ENCODE measurements around the gene OSBPL7. TPM values are rescaled to one million over a fixed set of nuclear protein-coding genes. Genes with fewer than 3 reads are reported as not detected.

The OSBPL7 gene
- total and polyA plus RNA-seq, 2 of the 8 experiments (the other 6 are each of a cell fraction or from before 2014, with no cell fraction given), result 7.2 to 8.9 TPM

- peaks cover 11% of the 10 kb centered on the region for H3K23me2 ChIP-seq (ENCODE audit: low read depth, low read length)
- no peak overlapping the region for H3K27ac ChIP-seq (ENCODE audit: low read depth, low read length)
- H3K4me2 ChIP-seq (ENCODE audit: insufficient read depth in 1 of 2, low read depth in 2 of 2, low read length in 2 of 2), result no peak overlapping the region
- no peak overlapping the region for H4K91ac ChIP-seq (replicated peaks; ENCODE audit: insufficient read length, low read length)
- no peak overlapping the region for H3K56ac ChIP-seq (replicated peaks; ENCODE audit: insufficient read length, low read depth, low read length)
- TF ChIP-seq SRF (IDR thresholded peaks at IDR 0.05; ENCODE audit: low read depth, low read length) (no peak), ATF3 (IDR thresholded peaks at IDR 0.05; ENCODE audit: insufficient read depth, low read depth, low read length) (no peak), CBX5 (IDR thresholded peaks at IDR 0.05; ENCODE audit: low read depth, low read length) (no peak), GTF2F1 (IDR thresholded peaks at IDR 0.05; ENCODE audit: borderline replicate concordance, low read depth, low read length) (no peak), TAF1 (IDR thresholded peaks at IDR 0.05; ENCODE audit: low read depth, low read length) (no peak), EGR1 (IDR thresholded peaks at IDR 0.05; ENCODE audit: borderline replicate concordance, low read depth, low read length) (no peak), CHD2 (IDR thresholded peaks at IDR 0.05; ENCODE audit: low read length) (no peak)
- peaks cover 18 to 50% (median 48%) of the 10 kb centered on the region in 4 experiments for H3K27me3 ChIP-seq (replicated peaks in 1 of 4; ENCODE audit: control insufficient read depth in 3 of 4, extremely low read depth in 1 of 4, insufficient read depth in 3 of 4, low read length in 3 of 4)
- H2BK15ac ChIP-seq (ENCODE audit: low read length), result no peak overlapping the region
- 0 out of 2 replicates have a peak overlapping the region, but pooled peaks have one; percentile 5 for H4K8ac ChIP-seq (ENCODE audit: extremely low read depth, insufficient read depth, low read length)
- no peak overlapping the region for H3K4me3 ChIP-seq (ENCODE audit: extremely low read depth in 1 of 4, insufficient read depth in 2 of 4, low read depth in 3 of 4, low read length in 4 of 4)
- no peaks in the 10 kb centered on the region for H3K9me3 ChIP-seq (ENCODE audit: insufficient read depth in 2 of 2, low read depth in 1 of 2, low read length in 1 of 2)
- H3K36me3 ChIP-seq (ENCODE audit: control insufficient read depth in 2 of 4, insufficient read depth in 4 of 4, low read length in 3 of 4), result no peaks in the 10 kb centered on the region
- no peak overlapping the region for H2BK120ac ChIP-seq (replicated peaks; ENCODE audit: low read depth, low read length)
- H4K20me1 ChIP-seq (replicated peaks in 1 of 2; ENCODE audit: control insufficient read depth in 1 of 2, insufficient read depth in 2 of 2, low read length in 2 of 2), result no peaks in the 10 kb centered on the region
- H3K4me1 ChIP-seq (replicated peaks in 1 of 4; ENCODE audit: control insufficient read depth in 3 of 4, insufficient read depth in 4 of 4, low read length in 3 of 4), result peaks cover 4 to 9% (median 7%) of the 10 kb centered on the region in 4 experiments; a peak in 5 of 7 replicates
- 65% methylated on average over 3 of the region's 3 CpGs; no CpG with 5 or more reads in 1 of the 2 experiments for WGBS, 2 experiments (ENCODE audit: extremely low coverage in 1 of 2, insufficient coverage in 1 of 2, insufficient read length in 1 of 2, insufficient replicate concordance in 2 of 2, low coverage in 1 of 2, low lambda C conversion rate in 2 of 2, missing lambda C conversion rate in 1 of 2)
- no peak for DNase-seq (ENCODE audit: low read depth in 1 of 2, low spot score in 2 of 2)
- peak overlapping the region; percentile 20; the same call in 1 of the 2 replicates for H2BK12ac ChIP-seq (ENCODE audit: low read depth, low read length)
- ChIA-PET CTCF (ENCODE audit: partially characterized antibody) (interaction anchor here (1.6 to 33.0 kb wide), 6 partner anchors 9 to 171 kb away, joined by 3 to 1206 read pairs (median 133); partner anchors contain the start of genes SCRN2, SP2 and SP6), POLR2A (ENCODE audit: partially characterized antibody) (interaction anchor here (1.1 to 2.3 kb wide), 6 partner anchors 9 to 144 kb away, joined by 3 to 7 read pairs (median 4); partner anchors contain the start of gene SP2)
- H3K9ac ChIP-seq (replicated peaks in 1 of 4; ENCODE audit: extremely low read depth in 1 of 4, low read depth in 3 of 4, low read length in 3 of 4), result no peak overlapping the region
- H3K23ac ChIP-seq (ENCODE audit: insufficient read length), result no peak overlapping the region
- no peaks in the 10 kb centered on the region for H3K79me1 ChIP-seq (ENCODE audit: low read depth, low read length)
- no peak for FAIRE-seq
- no peak overlapping the region for H2AK5ac ChIP-seq (ENCODE audit: low read depth, low read length)
- H3K14ac ChIP-seq (ENCODE audit: insufficient read length), result no peak overlapping the region
- no peak overlapping the region for H2BK5ac ChIP-seq (ENCODE audit: low read depth, low read length)
- H3K79me2 ChIP-seq (ENCODE audit: control insufficient read depth in 1 of 2, insufficient read depth in 2 of 2, low read length in 2 of 2), result no peaks in the 10 kb centered on the region
- H3K18ac ChIP-seq (ENCODE audit: extremely low read depth, low read length), result no peak overlapping the region
- H2BK20ac ChIP-seq (ENCODE audit: low read length), result no peak overlapping the region
- H3K4ac ChIP-seq (replicated peaks; ENCODE audit: insufficient read length, low read depth, low read length), result no peak overlapping the region
- H2AFZ ChIP-seq (ENCODE audit: low read length), result no peak overlapping the region
- H4K5ac ChIP-seq (ENCODE audit: insufficient read length, low read depth, low read length), result no peak overlapping the region
Observed at GRCh38 chr17:47855737-47856136, 34.1 kb upstream of the OSBPL7 start.
